ENCODE measurements around the gene RASAL2. TPM values are rescaled to one million over a fixed set of nuclear protein-coding genes. Genes with fewer than 3 reads are reported as not detected.

RASAL2 gene
- total and polyA plus RNA-seq, 2 experiments from 2014 or later: 16.0 to 42.2 TPM

GRCh38 chr1:178064191-178064821 lies 29.6 kb upstream of the RASAL2 start:
- no peak overlapping the region for H3K4me2 ChIP-seq
- H3K36me3 ChIP-seq (ENCODE audit: insufficient read depth): no peaks in the 10 kb centered on the region
- Mint-ChIP-seq H3K27me3 (ENCODE audit: insufficient read depth, low read depth, poor library complexity) (peaks cover 3% of the 10 kb centered on the region), H3K27ac (no peak overlapping the region), H3K4me1 (peaks cover 40% of the 10 kb centered on the region), H3K4me3 (no peak overlapping the region), H3K36me3 (ENCODE audit: low read depth) (no peaks in the 10 kb centered on the region), H3K9me3 (no peaks in the 10 kb centered on the region)
- no peak overlapping the region for H2AFZ ChIP-seq
- TF ChIP-seq EZH2 (IDR thresholded peaks at IDR 0.05; ENCODE audit: low read depth, unreplicated experiment) (no peak), ZNF462 (CRISPR knock-in tag; IDR thresholded peaks at IDR 0.05) (no peak), REST (IDR thresholded peaks at IDR 0.05; ENCODE audit: unreplicated experiment) (no peak), ZNF331 (CRISPR knock-in tag; IDR thresholded peaks at IDR 0.05; ENCODE audit: low read depth) (no peak), STAT1 (IDR thresholded peaks at IDR 0.05; ENCODE audit: unreplicated experiment) (no peak), ZNF114 (CRISPR knock-in tag; IDR thresholded peaks at IDR 0.05) (no peak), ETS1 (IDR thresholded peaks at IDR 0.05) (no peak)
- H3K4me1 ChIP-seq (ENCODE audit: insufficient read depth): peaks cover 29% of the 10 kb centered on the region
- peaks cover 5% of the 10 kb centered on the region for H3F3A ChIP-seq (replicated peaks; ENCODE audit: low read depth)
- no peaks in the 10 kb centered on the region for H3K79me2 ChIP-seq (replicated peaks; ENCODE audit: insufficient read depth)
- no peaks in the 10 kb centered on the region for H3K27me3 ChIP-seq (ENCODE audit: insufficient read depth)
- no peak for ATAC-seq
- no peak overlapping the region for H3K4me3 ChIP-seq
- DNase-seq (ENCODE audit: low spot score): no peak
- no peak overlapping the region for H3K27ac ChIP-seq (ENCODE audit: low read depth)
- H3K9me2 ChIP-seq (ENCODE audit: insufficient read depth): no peaks in the 10 kb centered on the region
- no peaks in the 10 kb centered on the region for H4K20me1 ChIP-seq (replicated peaks; ENCODE audit: insufficient read depth)

All from GM23338 (cell line).